Measurements from ENCODE around the gene CYB561D2. TPM values are rescaled to one million over a fixed set of nuclear protein-coding genes. Genes with fewer than 3 reads are reported as not detected.

The CYB561D2 gene
- total and polyA plus RNA-seq, 7 donors = 6.8 to 46.0 (median 10.8) TPM

DNA sequence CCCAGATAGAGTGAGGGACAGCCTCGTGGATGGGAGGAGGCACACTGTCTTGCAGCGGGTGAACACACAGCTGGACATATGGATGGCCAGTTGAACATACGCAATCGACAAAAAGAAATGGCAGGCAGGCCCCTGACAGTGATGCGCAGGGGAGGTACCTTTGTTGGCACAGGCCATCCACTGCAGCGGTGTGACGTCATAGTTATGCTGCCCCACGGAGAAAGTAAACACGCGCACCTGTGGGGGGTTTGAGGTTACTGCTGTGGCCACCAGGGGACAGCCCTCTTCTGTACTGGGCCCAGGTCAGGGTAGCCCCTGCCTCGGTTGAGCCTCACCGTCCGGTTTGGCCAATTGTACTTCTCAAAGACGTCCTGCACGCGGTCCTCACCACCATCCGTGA, 28.1 kb downstream of the CYB561D2 start:
- Histone ChIP-seq H3K4me3 (no peak overlapping the region), H3K4me1 (no peaks in the 10 kb centered on the region)
- intact Hi-C loops (cut with DNase I) = no loop called here

GRCh38 chr3:50380405-50381085, 29.9 kb downstream of the CYB561D2 start:
- no peak overlapping the region for H3K27ac ChIP-seq
- H3K36me3 ChIP-seq = no peaks in the 10 kb centered on the region
- no peak overlapping the region for H3K4me3 ChIP-seq
- no peaks in the 10 kb centered on the region for H3K4me1 ChIP-seq
- 87 to 89% methylated on average over 17 of the region's 17 CpGs for WGBS, 2 donors
- DNase-seq = no peak
- H3K9me3 ChIP-seq = no peaks in the 10 kb centered on the region
- intact Hi-C loops (cut with DNase I) = no loop called here
- no peaks in the 10 kb centered on the region for H3K27me3 ChIP-seq
- TF ChIP-seq POLR2AphosphoS5 (IDR thresholded peaks at IDR 0.05) (no peak), EP300 (IDR thresholded peaks at IDR 0.05) (no peak)
- TF ChIP-seq, protein P1, sequence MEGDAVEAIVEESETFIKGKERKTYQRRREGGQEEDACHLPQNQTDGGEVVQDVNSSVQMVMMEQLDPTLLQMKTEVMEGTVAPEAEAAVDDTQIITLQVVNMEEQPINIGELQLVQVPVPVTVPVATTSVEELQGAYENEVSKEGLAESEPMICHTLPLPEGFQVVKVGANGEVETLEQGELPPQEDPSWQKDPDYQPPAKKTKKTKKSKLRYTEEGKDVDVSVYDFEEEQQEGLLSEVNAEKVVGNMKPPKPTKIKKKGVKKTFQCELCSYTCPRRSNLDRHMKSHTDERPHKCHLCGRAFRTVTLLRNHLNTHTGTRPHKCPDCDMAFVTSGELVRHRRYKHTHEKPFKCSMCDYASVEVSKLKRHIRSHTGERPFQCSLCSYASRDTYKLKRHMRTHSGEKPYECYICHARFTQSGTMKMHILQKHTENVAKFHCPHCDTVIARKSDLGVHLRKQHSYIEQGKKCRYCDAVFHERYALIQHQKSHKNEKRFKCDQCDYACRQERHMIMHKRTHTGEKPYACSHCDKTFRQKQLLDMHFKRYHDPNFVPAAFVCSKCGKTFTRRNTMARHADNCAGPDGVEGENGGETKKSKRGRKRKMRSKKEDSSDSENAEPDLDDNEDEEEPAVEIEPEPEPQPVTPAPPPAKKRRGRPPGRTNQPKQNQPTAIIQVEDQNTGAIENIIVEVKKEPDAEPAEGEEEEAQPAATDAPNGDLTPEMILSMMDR (IDR thresholded peaks at IDR 0.05) = no peak

More for the DNA sequence above, 28.1 kb downstream of the CYB561D2 start:
- 90 to 92% methylated on average over 17 of the region's 17 CpGs for whole genome bisulfite sequencing, 2 donors
- Histone ChIP-seq H3K27me3 (peaks cover 0 to 8% (median 0%) of the 10 kb centered on the region in 3 donors), H3K9me3 (no peaks in the 10 kb centered on the region), H3K36me3 (no peaks in the 10 kb centered on the region), H3K27ac (no peak overlapping the region)
- DNase-seq = no peak
- no peak for TF ChIP-seq POLR2AphosphoS5 (IDR thresholded peaks at IDR 0.05)
- no peak for TF ChIP-seq POLR2A (IDR thresholded peaks at IDR 0.05)
- TF ChIP-seq EP300 (IDR thresholded peaks at IDR 0.05) = no peak
- TF ChIP-seq, protein P1 (IDR thresholded peaks at IDR 0.05) = no peak

DNA sequence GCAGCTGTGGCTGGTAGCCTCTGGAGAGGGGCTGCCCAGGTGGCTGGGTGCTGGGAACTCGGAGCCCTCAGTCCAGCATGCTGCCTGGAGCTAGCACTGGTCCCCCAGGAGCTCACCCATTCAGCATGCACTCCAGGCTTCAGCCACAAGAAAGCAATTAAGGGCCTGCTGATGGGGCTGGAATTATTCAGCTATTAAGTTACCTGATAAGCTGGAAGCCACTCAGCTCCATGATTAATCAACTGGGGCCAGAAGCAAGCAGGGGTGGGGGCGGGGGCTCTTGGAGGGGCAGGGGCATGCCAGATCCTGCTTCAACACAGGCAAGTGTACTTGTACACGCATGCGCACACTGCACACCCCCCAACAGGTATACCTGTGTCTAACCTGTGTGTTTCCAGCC, 30.7 kb downstream of the CYB561D2 start:
- H3K4me1 ChIP-seq = no peaks in the 10 kb centered on the region
- no peak overlapping the region for H3K4me3 ChIP-seq
- no peaks in the 10 kb centered on the region for H3K36me3 ChIP-seq
- no peak for DNase-seq
- no peaks in the 10 kb centered on the region for H3K9me3 ChIP-seq
- intact Hi-C loops (cut with DNase I) = no loop called here
- H3K27ac ChIP-seq = no peak overlapping the region
- no peak for TF ChIP-seq EP300 (IDR thresholded peaks at IDR 0.05)
- no peak for TF ChIP-seq POLR2A (IDR thresholded peaks at IDR 0.05)
- no peak for TF ChIP-seq POLR2AphosphoS5 (IDR thresholded peaks at IDR 0.05)
- TF ChIP-seq, protein P1 (IDR thresholded peaks at IDR 0.05) = no peak
- 92 to 93% methylated on average over 4 of the region's 4 CpGs for WGBS, 2 donors
- no peaks in the 10 kb centered on the region for H3K27me3 ChIP-seq

DNA sequence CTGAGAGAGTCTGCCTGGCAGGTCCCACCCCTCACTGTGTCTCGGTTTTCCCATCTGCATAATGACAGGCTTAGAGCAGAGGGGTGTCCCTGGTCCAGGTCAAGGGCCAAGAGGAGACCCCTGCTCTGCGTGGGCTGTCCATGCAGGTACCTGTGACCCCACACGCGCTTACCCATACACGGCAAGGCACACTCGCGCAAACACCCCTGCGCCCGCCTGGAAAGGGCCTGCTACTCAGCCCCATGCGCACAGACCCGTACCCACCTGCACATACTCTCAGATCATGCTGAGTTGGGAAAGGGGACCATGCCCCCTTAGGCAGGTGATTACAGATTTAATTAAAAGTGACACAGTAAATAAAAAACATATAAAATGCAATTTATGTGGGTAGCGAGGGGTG, 32.1 kb downstream of the CYB561D2 start:
- H3K27me3 ChIP-seq = no peaks in the 10 kb centered on the region
- TF ChIP-seq POLR2AphosphoS5 (IDR thresholded peaks at IDR 0.05) (no peak), EP300 (IDR thresholded peaks at IDR 0.05) (no peak), POLR2A (IDR thresholded peaks at IDR 0.05) (no peak)
- TF ChIP-seq, protein P1 (IDR thresholded peaks at IDR 0.05) = no peak
- intact Hi-C loops (cut with DNase I) = no loop called here
- H3K27ac ChIP-seq = no peak overlapping the region
- 93% methylated on average over 12 of the region's 12 CpGs for WGBS, 2 donors
- H3K4me3 ChIP-seq = no peak overlapping the region
- H3K9me3 ChIP-seq = no peaks in the 10 kb centered on the region
- no peaks in the 10 kb centered on the region for H3K36me3 ChIP-seq
- DNase-seq = no peak
- H3K4me1 ChIP-seq = no peaks in the 10 kb centered on the region

DNA sequence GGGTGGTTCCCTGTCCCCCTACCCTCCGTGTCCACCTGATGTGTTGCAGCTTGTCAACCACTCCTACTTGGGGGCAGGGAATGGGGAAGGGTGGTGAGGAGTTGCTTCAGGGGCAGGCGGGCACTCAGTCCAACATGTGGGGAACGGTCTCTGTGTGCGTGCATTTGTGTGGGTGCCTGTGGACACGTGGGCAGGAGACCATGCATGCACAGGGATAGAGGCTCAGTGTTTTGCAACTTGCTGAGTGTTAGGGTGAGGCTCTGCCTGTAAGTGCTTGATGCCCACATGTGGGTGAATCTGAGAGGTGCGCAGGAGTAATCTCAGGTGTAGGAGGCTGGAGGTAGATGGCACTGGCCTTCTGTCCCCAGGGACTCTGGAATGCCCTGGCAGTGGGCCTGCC, 33.1 kb downstream of the CYB561D2 start:
- WGBS, 2 donors = 81 to 89% methylated on average over 6 of the region's 6 CpGs

More for the DNA sequence above, 33.1 kb downstream of the CYB561D2 start:
- H3K4me3 ChIP-seq = no peak overlapping the region
- TF ChIP-seq, protein P1 (IDR thresholded peaks at IDR 0.05) = no peak
- no peak for TF ChIP-seq POLR2AphosphoS5 (IDR thresholded peaks at IDR 0.05)
- no peak for TF ChIP-seq POLR2A (IDR thresholded peaks at IDR 0.05)
- TF ChIP-seq EP300 (IDR thresholded peaks at IDR 0.05) = no peak
- intact Hi-C loops (cut with DNase I) = no loop called here
- no peaks in the 10 kb centered on the region for H3K9me3 ChIP-seq
- no peak overlapping the region for H3K27ac ChIP-seq
- DNase-seq = no peak
- H3K36me3 ChIP-seq = no peaks in the 10 kb centered on the region
- H3K27me3 ChIP-seq = no peaks in the 10 kb centered on the region
- H3K4me1 ChIP-seq = no peaks in the 10 kb centered on the region
